ENCODE results near the gene SF3B3. TPM values are rescaled to one million over a fixed set of nuclear protein-coding genes. Genes with fewer than 3 reads are reported as not detected.

SF3B3 gene
- total RNA-seq, 1 experiment from 2014 or later: 403 TPM

DNA sequence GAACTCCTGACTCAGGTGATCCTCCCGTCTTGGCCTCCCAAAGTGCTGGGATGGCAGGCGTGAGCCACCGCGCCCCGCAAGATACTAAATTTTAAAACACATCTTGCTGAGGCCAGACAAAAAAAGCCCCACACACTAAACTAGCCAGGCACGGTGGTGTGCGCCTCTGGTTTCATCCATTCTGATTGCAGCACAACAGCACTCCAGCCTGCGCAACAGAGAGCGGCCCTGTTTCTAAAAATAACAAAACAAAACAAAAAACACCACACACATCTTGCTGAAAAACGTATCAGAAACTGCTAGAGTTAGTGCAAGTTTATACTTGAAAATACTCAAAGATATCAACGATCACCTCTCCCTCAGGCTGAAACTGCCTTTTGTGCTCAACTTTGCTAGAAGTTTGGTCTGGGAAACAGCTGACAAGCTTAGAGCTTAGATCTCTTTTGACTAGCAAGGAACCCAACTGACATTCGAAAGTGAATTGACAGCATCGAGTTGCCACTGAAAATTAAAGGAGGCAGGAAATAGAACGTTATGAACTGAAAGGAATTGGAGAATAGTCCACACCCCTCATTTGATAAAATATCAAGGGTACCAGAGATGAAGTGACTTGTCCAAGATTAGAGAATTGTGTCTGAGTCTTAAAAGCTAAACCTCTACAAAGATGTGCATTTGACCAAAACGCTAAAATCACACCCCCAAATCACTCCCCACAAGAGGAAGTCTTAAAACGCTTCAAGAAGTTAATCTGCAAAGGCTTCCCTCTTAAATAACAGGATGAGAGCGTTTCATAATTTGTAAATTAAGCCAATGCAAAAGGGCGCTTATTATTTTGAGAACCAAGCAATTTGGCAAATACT lies 1.2 kb upstream of the SF3B3 start:
- BruUV-seq (replicated peaks): no TSS peak
- POLR2A ChIA-PET: interaction anchor here (1.6 kb wide), 1 partner anchor 141 kb away, joined by 4 read pairs; no protein-coding TSS in a partner anchor
- H3K9me2 ChIP-seq (ENCODE audit: insufficient read depth): no peaks in the 10 kb centered on the region
- H3K9me3 ChIP-seq (ENCODE audit: control insufficient read depth in 1 of 2, insufficient read depth in 1 of 2, low read depth in 1 of 2, low read length in 2 of 2): no peaks in the 10 kb centered on the region
- H4K20me1 ChIP-seq (ENCODE audit: insufficient read depth): peaks cover 10% of the 10 kb centered on the region; the same call in 1 of the 2 replicates
- TF ChIP-seq RAD21 (IDR thresholded peaks at IDR 0.05; ENCODE audit: low read depth) (no peak), EZH2phosphoT487 (IDR thresholded peaks at IDR 0.05; ENCODE audit: borderline replicate concordance) (no peak), POLR2A (IDR thresholded peaks at IDR 0.05; ENCODE audit: borderline replicate concordance, extremely low read depth, insufficient read depth, insufficient read length) (no peak), YY1 (IDR thresholded peaks at IDR 0.05; ENCODE audit: extremely low read depth, insufficient replicate concordance, low read depth, low read length) (no peak), ZNF274 (IDR thresholded peaks at IDR 0.05; ENCODE audit: low read depth, low read length) (no peak), POLR2AphosphoS5 (IDR thresholded peaks at IDR 0.05; ENCODE audit: low read depth, low read length) (no peak)
- TF ChIP-seq, protein P1, sequence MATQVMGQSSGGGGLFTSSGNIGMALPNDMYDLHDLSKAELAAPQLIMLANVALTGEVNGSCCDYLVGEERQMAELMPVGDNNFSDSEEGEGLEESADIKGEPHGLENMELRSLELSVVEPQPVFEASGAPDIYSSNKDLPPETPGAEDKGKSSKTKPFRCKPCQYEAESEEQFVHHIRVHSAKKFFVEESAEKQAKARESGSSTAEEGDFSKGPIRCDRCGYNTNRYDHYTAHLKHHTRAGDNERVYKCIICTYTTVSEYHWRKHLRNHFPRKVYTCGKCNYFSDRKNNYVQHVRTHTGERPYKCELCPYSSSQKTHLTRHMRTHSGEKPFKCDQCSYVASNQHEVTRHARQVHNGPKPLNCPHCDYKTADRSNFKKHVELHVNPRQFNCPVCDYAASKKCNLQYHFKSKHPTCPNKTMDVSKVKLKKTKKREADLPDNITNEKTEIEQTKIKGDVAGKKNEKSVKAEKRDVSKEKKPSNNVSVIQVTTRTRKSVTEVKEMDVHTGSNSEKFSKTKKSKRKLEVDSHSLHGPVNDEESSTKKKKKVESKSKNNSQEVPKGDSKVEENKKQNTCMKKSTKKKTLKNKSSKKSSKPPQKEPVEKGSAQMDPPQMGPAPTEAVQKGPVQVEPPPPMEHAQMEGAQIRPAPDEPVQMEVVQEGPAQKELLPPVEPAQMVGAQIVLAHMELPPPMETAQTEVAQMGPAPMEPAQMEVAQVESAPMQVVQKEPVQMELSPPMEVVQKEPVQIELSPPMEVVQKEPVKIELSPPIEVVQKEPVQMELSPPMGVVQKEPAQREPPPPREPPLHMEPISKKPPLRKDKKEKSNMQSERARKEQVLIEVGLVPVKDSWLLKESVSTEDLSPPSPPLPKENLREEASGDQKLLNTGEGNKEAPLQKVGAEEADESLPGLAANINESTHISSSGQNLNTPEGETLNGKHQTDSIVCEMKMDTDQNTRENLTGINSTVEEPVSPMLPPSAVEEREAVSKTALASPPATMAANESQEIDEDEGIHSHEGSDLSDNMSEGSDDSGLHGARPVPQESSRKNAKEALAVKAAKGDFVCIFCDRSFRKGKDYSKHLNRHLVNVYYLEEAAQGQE (IDR thresholded peaks at IDR 0.05; ENCODE audit: low read depth): no peak
- TF ChIP-seq, protein P2, sequence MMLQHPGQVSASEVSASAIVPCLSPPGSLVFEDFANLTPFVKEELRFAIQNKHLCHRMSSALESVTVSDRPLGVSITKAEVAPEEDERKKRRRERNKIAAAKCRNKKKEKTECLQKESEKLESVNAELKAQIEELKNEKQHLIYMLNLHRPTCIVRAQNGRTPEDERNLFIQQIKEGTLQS (IDR thresholded peaks at IDR 0.05): no peak
- TF ChIP-seq, protein P3, sequence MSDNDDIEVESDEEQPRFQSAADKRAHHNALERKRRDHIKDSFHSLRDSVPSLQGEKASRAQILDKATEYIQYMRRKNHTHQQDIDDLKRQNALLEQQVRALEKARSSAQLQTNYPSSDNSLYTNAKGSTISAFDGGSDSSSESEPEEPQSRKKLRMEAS (IDR thresholded peaks at IDR 0.05): no peak
- H3K4me2 ChIP-seq (ENCODE audit: low read length): peak overlapping the region; percentile 76
- H3K9ac ChIP-seq (ENCODE audit: low read length): peak overlapping the region; percentile 88
- H3K27ac ChIP-seq (ENCODE audit: low read depth, low read length): peak overlapping the region; percentile 71
- no peaks in the 10 kb centered on the region for H3K27me3 ChIP-seq (ENCODE audit: insufficient read depth, low read length)
- H2AFZ ChIP-seq (ENCODE audit: low read depth, low read length, poor library complexity, severe bottlenecking): no peak overlapping the region
- DNase-seq (ENCODE audit: low read depth, low spot score): no peak
- CTCF ChIA-PET: no interaction called here
- peaks cover 7 to 20% of the 10 kb centered on the region in 2 experiments for H3K36me3 ChIP-seq (ENCODE audit: control insufficient read depth in 1 of 2, insufficient read depth in 2 of 2, low read length in 2 of 2)
- ATAC-seq: no peak
- intact Hi-C loops (cut with micrococcal nuclease): loop anchor here (10.0 kb wide), 1 partner anchor 132 kb away; no protein-coding TSS in a partner anchor
- RAD21 ChIA-PET (ENCODE audit: low non-redundant PET in 1 of 2, low total read pairs in 2 of 2, uncharacterized antibody in 2 of 2, unreplicated experiment in 2 of 2): no interaction called here
- H3K79me2 ChIP-seq (ENCODE audit: insufficient read depth, low read length): peaks cover 58% of the 10 kb centered on the region
- H3K4me1 ChIP-seq (ENCODE audit: control insufficient read depth in 1 of 2, insufficient read depth in 2 of 2, low read length in 2 of 2): peaks cover 7 to 16% of the 10 kb centered on the region in 2 experiments; a peak in 3 of 4 replicates
- peak overlapping the region; percentile 68 to 72 for H3K4me3 ChIP-seq (replicated peaks in 1 of 2; ENCODE audit: low read depth in 1 of 2, low read length in 2 of 2)
